ENCODE measurements around the gene CACNB2.
"Not testable (repeated sequence)": the region's sequence is repeated elsewhere in the genome, so short reads cannot be mapped to it uniquely, and the experiment has no call there.

The CACNB2 gene

GRCh38 chr10:18566177-18566576 lies 426.0 kb downstream of the CACNB2 start:
- no peak overlapping the region for H3K18ac ChIP-seq (ENCODE audit: low read depth in 1 of 2, low read length in 2 of 2)
- no peak overlapping the region for H3K4ac ChIP-seq (ENCODE audit: low read depth in 1 of 2, low read length in 2 of 2)
- no peak overlapping the region for H2BK15ac ChIP-seq (ENCODE audit: low read depth, poor library complexity, severe bottlenecking)
- no peak overlapping the region for H3K14ac ChIP-seq (ENCODE audit: low read length in 2 of 2)
- H3K27ac ChIP-seq (ENCODE audit: low read length, poor library complexity, severe bottlenecking), result no peak overlapping the region
- H3K4me1 ChIP-seq (ENCODE audit: control insufficient read depth, insufficient read depth, low read depth, low read length), result no peaks in the 10 kb centered on the region
- H2AFZ ChIP-seq (ENCODE audit: low read depth, low read length), result no peak overlapping the region
- H3K4me2 ChIP-seq (ENCODE audit: low read length, poor library complexity, severe bottlenecking), result no peak overlapping the region
- no peak overlapping the region for H2BK120ac ChIP-seq (ENCODE audit: low read depth, low read length)
- no peaks in the 10 kb centered on the region for H3K36me3 ChIP-seq (ENCODE audit: control insufficient read depth in 1 of 2, insufficient read depth in 2 of 2, low read depth in 1 of 2, low read length in 2 of 2)
- H2BK5ac ChIP-seq (ENCODE audit: low read depth, low read length, poor library complexity, severe bottlenecking), result no peak overlapping the region
- no peak overlapping the region for H2AK5ac ChIP-seq (ENCODE audit: low read length, severe bottlenecking)
- H2BK12ac ChIP-seq (ENCODE audit: low read length in 2 of 2), result no peak overlapping the region
- no peaks in the 10 kb centered on the region for H3K27me3 ChIP-seq (ENCODE audit: control insufficient read depth in 1 of 2, insufficient read depth in 1 of 2, low read length in 2 of 2)
- no peak overlapping the region for H3K23ac ChIP-seq (ENCODE audit: low read length in 2 of 2)
- no peak overlapping the region for H3K9ac ChIP-seq (ENCODE audit: low read length)
- 94% methylated on average over 4 of the region's 4 CpGs for WGBS
- no peak overlapping the region for H3K4me3 ChIP-seq (ENCODE audit: insufficient read depth in 1 of 2, low read depth in 1 of 2, low read length in 2 of 2)
- no peak for DNase-seq
- H3K9me3 ChIP-seq (ENCODE audit: control insufficient read depth, low read length), result peaks cover 70% of the 10 kb centered on the region
- no peaks in the 10 kb centered on the region for H3K79me1 ChIP-seq (replicated peaks; ENCODE audit: low read length, poor library complexity, severe bottlenecking)
- no peak overlapping the region for H4K91ac ChIP-seq (ENCODE audit: low read length)
- no peak overlapping the region for H4K8ac ChIP-seq (ENCODE audit: low read length)

DNA sequence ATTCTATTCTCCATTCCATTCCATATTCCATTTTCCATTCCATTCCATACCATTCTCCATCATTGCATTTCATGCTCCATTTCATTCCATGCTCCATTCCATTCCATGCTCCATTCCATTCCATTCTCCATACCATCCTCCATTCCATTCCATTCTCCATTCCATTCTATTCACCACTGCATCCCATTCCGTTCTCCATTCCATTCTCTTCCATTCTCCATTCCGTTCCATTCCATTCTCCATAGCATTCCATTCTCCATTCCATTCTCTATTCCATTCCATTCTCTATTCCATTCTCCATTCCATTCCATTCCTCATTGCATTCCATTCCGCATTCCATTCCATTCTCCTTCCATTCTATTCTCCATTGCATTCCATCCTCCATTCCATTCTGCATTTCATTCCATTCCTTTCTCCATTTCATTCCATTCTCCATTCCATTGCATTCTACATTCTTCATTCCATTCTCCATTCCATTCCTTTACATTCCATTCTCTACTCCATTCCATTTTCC lies 427.2 kb downstream of the CACNB2 start:
- Histone ChIP-seq H3K9me3 (ENCODE audit: control insufficient read depth, low read length) (peaks cover 65% of the 10 kb centered on the region), H3K4ac (ENCODE audit: low read depth in 1 of 2, low read length in 2 of 2) (no peak overlapping the region), H3K9ac (ENCODE audit: low read length) (no peak overlapping the region), H4K8ac (ENCODE audit: low read length) (no peak overlapping the region), H3K36me3 (ENCODE audit: control insufficient read depth in 1 of 2, insufficient read depth in 2 of 2, low read depth in 1 of 2, low read length in 2 of 2) (no peaks in the 10 kb centered on the region), H2BK5ac (ENCODE audit: low read depth, low read length, poor library complexity, severe bottlenecking) (no peak overlapping the region), H2BK120ac (ENCODE audit: low read depth, low read length) (no peak overlapping the region), H3K14ac (ENCODE audit: low read length in 2 of 2) (no peak overlapping the region), H2AK5ac (ENCODE audit: low read length, severe bottlenecking) (no peak overlapping the region), H3K23ac (ENCODE audit: low read length in 2 of 2) (no peak overlapping the region), H2AFZ (ENCODE audit: low read depth, low read length) (no peak overlapping the region), H3K79me1 (replicated peaks; ENCODE audit: low read length, poor library complexity, severe bottlenecking) (no peaks in the 10 kb centered on the region), H2BK12ac (ENCODE audit: low read length in 2 of 2) (no peak overlapping the region), H2BK15ac (ENCODE audit: low read depth, poor library complexity, severe bottlenecking) (no peak overlapping the region), H3K27me3 (ENCODE audit: control insufficient read depth in 1 of 2, insufficient read depth in 1 of 2, low read length in 2 of 2) (no peaks in the 10 kb centered on the region), H3K4me2 (ENCODE audit: low read length, poor library complexity, severe bottlenecking) (no peak overlapping the region), H4K91ac (ENCODE audit: low read length) (no peak overlapping the region), H3K18ac (ENCODE audit: low read depth in 1 of 2, low read length in 2 of 2) (no peak overlapping the region), H3K27ac (ENCODE audit: low read length, poor library complexity, severe bottlenecking) (no peak overlapping the region), H3K4me1 (ENCODE audit: control insufficient read depth, insufficient read depth, low read depth, low read length) (no peaks in the 10 kb centered on the region), H3K4me3 (ENCODE audit: insufficient read depth in 1 of 2, low read depth in 1 of 2, low read length in 2 of 2) (no peak overlapping the region)
- no peak for DNase-seq
- 96% methylated on average over 3 of the region's 3 CpGs for WGBS

- not testable (repeated sequence) for H2BK5ac ChIP-seq (ENCODE audit: low read depth, low read length, poor library complexity, severe bottlenecking); H2BK15ac ChIP-seq (ENCODE audit: low read depth, poor library complexity, severe bottlenecking); H3K4me2 ChIP-seq (ENCODE audit: low read length, poor library complexity, severe bottlenecking); H3K4me1 ChIP-seq (ENCODE audit: control insufficient read depth, insufficient read depth, low read depth, low read length); H2AK5ac ChIP-seq (ENCODE audit: low read length, severe bottlenecking); H4K8ac ChIP-seq (ENCODE audit: low read length); H3K18ac ChIP-seq (ENCODE audit: low read depth in 1 of 2, low read length in 2 of 2); DNase-seq; H3K4ac ChIP-seq (ENCODE audit: low read depth in 1 of 2, low read length in 2 of 2); H3K23ac ChIP-seq (ENCODE audit: low read length in 2 of 2); H3K27me3 ChIP-seq (ENCODE audit: control insufficient read depth in 1 of 2, insufficient read depth in 1 of 2, low read length in 2 of 2); H2BK12ac ChIP-seq (ENCODE audit: low read length in 2 of 2); H3K27ac ChIP-seq (ENCODE audit: low read length, poor library complexity, severe bottlenecking); H2AFZ ChIP-seq (ENCODE audit: low read depth, low read length); H3K79me1 ChIP-seq (replicated peaks; ENCODE audit: low read length, poor library complexity, severe bottlenecking); H4K91ac ChIP-seq (ENCODE audit: low read length); H2BK120ac ChIP-seq (ENCODE audit: low read depth, low read length); H3K36me3 ChIP-seq (ENCODE audit: control insufficient read depth in 1 of 2, insufficient read depth in 2 of 2, low read depth in 1 of 2, low read length in 2 of 2); H3K4me3 ChIP-seq (ENCODE audit: insufficient read depth in 1 of 2, low read depth in 1 of 2, low read length in 2 of 2); H3K14ac ChIP-seq (ENCODE audit: low read length in 2 of 2); H3K9ac ChIP-seq (ENCODE audit: low read length)
- peaks cover 48% of the 10 kb centered on the region for H3K9me3 ChIP-seq (ENCODE audit: control insufficient read depth, low read length)
- WGBS, result 96% methylated on average over 2 of the region's 2 CpGs
Observed at GRCh38 chr10:18570386-18570785, 430.2 kb downstream of the CACNB2 start.

- no peak overlapping the region for H4K8ac ChIP-seq (ENCODE audit: low read length)
- no peak overlapping the region for H3K9ac ChIP-seq (ENCODE audit: low read length)
- no peaks in the 10 kb centered on the region for H3K36me3 ChIP-seq (ENCODE audit: control insufficient read depth in 1 of 2, insufficient read depth in 2 of 2, low read depth in 1 of 2, low read length in 2 of 2)
- no peaks in the 10 kb centered on the region for H3K27me3 ChIP-seq (ENCODE audit: control insufficient read depth in 1 of 2, insufficient read depth in 1 of 2, low read length in 2 of 2)
- H2AFZ ChIP-seq (ENCODE audit: low read depth, low read length), result no peak overlapping the region
- H4K91ac ChIP-seq (ENCODE audit: low read length), result no peak overlapping the region
- no peaks in the 10 kb centered on the region for H3K4me1 ChIP-seq (ENCODE audit: control insufficient read depth, insufficient read depth, low read depth, low read length)
- no peak overlapping the region for H2BK12ac ChIP-seq (ENCODE audit: low read length in 2 of 2)
- no peak overlapping the region for H2BK15ac ChIP-seq (ENCODE audit: low read depth, poor library complexity, severe bottlenecking)
- peaks cover 41% of the 10 kb centered on the region for H3K9me3 ChIP-seq (ENCODE audit: control insufficient read depth, low read length)
- H3K79me1 ChIP-seq (replicated peaks; ENCODE audit: low read length, poor library complexity, severe bottlenecking), result no peaks in the 10 kb centered on the region
- no peak overlapping the region for H3K4me2 ChIP-seq (ENCODE audit: low read length, poor library complexity, severe bottlenecking)
- H3K4ac ChIP-seq (ENCODE audit: low read depth in 1 of 2, low read length in 2 of 2), result no peak overlapping the region
- no peak overlapping the region for H3K23ac ChIP-seq (ENCODE audit: low read length in 2 of 2)
- no peak overlapping the region for H3K18ac ChIP-seq (ENCODE audit: low read depth in 1 of 2, low read length in 2 of 2)
- no peak for DNase-seq
- no peak overlapping the region for H3K27ac ChIP-seq (ENCODE audit: low read length, poor library complexity, severe bottlenecking)
- H2BK5ac ChIP-seq (ENCODE audit: low read depth, low read length, poor library complexity, severe bottlenecking), result no peak overlapping the region
- H2BK120ac ChIP-seq (ENCODE audit: low read depth, low read length), result no peak overlapping the region
- no peak overlapping the region for H3K4me3 ChIP-seq (ENCODE audit: insufficient read depth in 1 of 2, low read depth in 1 of 2, low read length in 2 of 2)
- no peak overlapping the region for H3K14ac ChIP-seq (ENCODE audit: low read length in 2 of 2)
- no peak overlapping the region for H2AK5ac ChIP-seq (ENCODE audit: low read length, severe bottlenecking)
Observed at GRCh38 chr10:18571076-18571475, 430.9 kb downstream of the CACNB2 start.

Data from mesenchymal stem cell (in vitro differentiated cells and primary cell).